HL-60 (cell line): Measurements from ENCODE around the gene GP2.

Experiments
- DNase-seq, 2 experiments: peaks; one replicate each; pipeline ENCODE4 v3.0.0-alpha.2; 2010 to 2020; ENCODE audit warnings: low read depth in 1 of 2, low spot score in 1 of 2
- H3K27ac ChIP-seq: fragments of 250-450 bp; sonication (Bioruptor Pico); replicated peaks from 2 replicates; pipeline ENCODE4 v1.5.1; 2020; ENCODE audit warnings: mild to moderate bottlenecking, moderate library complexity
- H3K27me3 ChIP-seq: fragments of 250-450 bp; sonication (Bioruptor Pico); 2 replicates; pipeline ENCODE4 v1.5.1; 2021; ENCODE audit warnings: mild to moderate bottlenecking, moderate library complexity; ENCODE audit not compliant: insufficient read depth, poor library complexity, severe bottlenecking
- H3K4me3 ChIP-seq: replicated peaks from 2 replicates; pipeline ENCODE4 v1.5.1; 2011; ENCODE audit warnings: mild to moderate bottlenecking, control low read depth, low read length; ENCODE audit not compliant: insufficient read depth
- GABPA ChIP-seq: IDR thresholded peaks from 2 replicates; pipeline ENCODE4 v1.6.1; 2012; ENCODE audit warnings: low read depth
- POLR2AphosphoS5 ChIP-seq: IDR thresholded peaks from 2 replicates; pipeline ENCODE4 v1.6.1; 2012; ENCODE audit warnings: low read depth
- SPI1 ChIP-seq: IDR thresholded peaks from 2 replicates; pipeline ENCODE4 v1.6.1; 2012; ENCODE audit warnings: low read depth, mild to moderate bottlenecking, borderline replicate concordance
- TF ChIP-seq, protein P1 (sequence below): IDR thresholded peaks from 2 replicates; pipeline ENCODE4 v1.6.1; 2012; ENCODE audit warnings: low read depth; ENCODE audit not compliant: insufficient replicate concordance
- TF ChIP-seq, protein P2 (sequence below): IDR thresholded peaks from one replicate; pipeline ENCODE4 v1.5.1; 2011; ENCODE audit warnings: low read length, control low read depth, inconsistent platforms; ENCODE audit not compliant: insufficient read depth

Gene GP2

DNA sequence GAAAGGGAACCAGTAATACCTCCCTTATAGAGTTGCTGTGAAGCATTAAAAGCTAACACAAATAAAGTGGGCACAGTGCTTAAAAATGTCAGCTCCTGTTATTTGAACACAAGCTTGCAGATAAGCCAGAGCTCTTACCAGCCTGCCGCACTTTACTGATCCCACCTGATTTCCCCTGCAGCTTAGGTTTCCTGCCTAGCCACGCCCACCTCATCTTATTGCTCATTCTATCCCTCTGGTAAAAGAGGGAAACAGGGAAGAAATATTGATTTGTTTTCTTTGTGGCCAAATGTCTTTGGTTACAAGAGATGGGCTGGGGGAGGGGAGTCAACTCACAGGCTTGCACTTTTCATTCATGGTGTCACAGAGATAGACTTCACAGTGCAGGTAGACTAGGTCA, 9.6 kb upstream of the GP2 start:
- DNase-seq: no peak
- no peak overlapping the region for H3K27ac ChIP-seq
- H3K27me3 ChIP-seq: no peaks in the 10 kb centered on the region
- H3K4me3 ChIP-seq: no peak overlapping the region
- TF ChIP-seq POLR2AphosphoS5 (no peak), GABPA (no peak), SPI1 (no peak)
- TF ChIP-seq, protein P1, sequence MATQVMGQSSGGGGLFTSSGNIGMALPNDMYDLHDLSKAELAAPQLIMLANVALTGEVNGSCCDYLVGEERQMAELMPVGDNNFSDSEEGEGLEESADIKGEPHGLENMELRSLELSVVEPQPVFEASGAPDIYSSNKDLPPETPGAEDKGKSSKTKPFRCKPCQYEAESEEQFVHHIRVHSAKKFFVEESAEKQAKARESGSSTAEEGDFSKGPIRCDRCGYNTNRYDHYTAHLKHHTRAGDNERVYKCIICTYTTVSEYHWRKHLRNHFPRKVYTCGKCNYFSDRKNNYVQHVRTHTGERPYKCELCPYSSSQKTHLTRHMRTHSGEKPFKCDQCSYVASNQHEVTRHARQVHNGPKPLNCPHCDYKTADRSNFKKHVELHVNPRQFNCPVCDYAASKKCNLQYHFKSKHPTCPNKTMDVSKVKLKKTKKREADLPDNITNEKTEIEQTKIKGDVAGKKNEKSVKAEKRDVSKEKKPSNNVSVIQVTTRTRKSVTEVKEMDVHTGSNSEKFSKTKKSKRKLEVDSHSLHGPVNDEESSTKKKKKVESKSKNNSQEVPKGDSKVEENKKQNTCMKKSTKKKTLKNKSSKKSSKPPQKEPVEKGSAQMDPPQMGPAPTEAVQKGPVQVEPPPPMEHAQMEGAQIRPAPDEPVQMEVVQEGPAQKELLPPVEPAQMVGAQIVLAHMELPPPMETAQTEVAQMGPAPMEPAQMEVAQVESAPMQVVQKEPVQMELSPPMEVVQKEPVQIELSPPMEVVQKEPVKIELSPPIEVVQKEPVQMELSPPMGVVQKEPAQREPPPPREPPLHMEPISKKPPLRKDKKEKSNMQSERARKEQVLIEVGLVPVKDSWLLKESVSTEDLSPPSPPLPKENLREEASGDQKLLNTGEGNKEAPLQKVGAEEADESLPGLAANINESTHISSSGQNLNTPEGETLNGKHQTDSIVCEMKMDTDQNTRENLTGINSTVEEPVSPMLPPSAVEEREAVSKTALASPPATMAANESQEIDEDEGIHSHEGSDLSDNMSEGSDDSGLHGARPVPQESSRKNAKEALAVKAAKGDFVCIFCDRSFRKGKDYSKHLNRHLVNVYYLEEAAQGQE: no peak
- TF ChIP-seq, protein P2, sequence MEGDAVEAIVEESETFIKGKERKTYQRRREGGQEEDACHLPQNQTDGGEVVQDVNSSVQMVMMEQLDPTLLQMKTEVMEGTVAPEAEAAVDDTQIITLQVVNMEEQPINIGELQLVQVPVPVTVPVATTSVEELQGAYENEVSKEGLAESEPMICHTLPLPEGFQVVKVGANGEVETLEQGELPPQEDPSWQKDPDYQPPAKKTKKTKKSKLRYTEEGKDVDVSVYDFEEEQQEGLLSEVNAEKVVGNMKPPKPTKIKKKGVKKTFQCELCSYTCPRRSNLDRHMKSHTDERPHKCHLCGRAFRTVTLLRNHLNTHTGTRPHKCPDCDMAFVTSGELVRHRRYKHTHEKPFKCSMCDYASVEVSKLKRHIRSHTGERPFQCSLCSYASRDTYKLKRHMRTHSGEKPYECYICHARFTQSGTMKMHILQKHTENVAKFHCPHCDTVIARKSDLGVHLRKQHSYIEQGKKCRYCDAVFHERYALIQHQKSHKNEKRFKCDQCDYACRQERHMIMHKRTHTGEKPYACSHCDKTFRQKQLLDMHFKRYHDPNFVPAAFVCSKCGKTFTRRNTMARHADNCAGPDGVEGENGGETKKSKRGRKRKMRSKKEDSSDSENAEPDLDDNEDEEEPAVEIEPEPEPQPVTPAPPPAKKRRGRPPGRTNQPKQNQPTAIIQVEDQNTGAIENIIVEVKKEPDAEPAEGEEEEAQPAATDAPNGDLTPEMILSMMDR: no peak

DNA sequence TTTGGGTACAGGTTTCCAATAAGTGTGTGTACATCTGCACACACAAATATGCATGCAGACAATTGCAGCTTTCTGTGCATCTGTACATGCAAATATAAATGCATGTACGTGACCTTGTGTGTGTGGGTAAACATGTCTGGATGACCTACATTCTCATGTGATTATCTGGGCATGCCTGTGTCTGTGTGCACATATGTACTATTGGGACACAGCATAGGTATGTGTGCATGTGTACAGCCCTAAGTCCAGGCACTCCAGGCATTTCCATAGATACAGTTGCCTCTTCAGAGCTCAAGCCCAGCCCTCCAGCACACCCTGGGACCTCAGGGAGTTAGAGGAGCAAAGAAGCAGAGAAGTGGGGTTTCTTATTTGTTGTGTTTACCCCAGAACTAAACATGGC, 7.1 kb upstream of the GP2 start:
- TF ChIP-seq POLR2AphosphoS5 (no peak), GABPA (no peak), SPI1 (no peak)
- TF ChIP-seq, protein P2: no peak
- TF ChIP-seq, protein P1: no peak
- H3K4me3 ChIP-seq: no peak overlapping the region
- no peak for DNase-seq
- H3K27me3 ChIP-seq: no peaks in the 10 kb centered on the region
- H3K27ac ChIP-seq: no peak overlapping the region

DNA sequence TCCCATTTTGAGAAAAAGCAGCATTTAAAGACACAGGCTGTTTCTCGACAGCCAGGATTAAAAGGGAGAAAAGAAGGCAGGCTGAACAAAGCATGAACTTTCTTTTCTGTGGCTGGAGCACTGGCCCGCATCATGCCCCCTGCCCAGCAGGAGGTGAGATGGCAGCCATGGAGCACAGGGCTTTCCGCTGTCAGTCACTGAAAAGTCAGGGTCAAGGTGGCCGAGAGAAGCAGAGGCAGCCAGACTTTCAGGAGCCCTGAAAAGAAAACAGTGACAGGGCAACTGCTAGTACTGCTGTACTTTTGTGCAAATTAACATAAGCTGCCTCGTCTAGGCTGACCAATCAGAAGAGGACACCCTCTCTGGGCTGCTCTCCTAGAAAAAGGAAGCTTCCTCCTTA, 5.8 kb upstream of the GP2 start:
- Histone ChIP-seq H3K4me3 (no peak overlapping the region), H3K27me3 (no peaks in the 10 kb centered on the region), H3K27ac (no peak overlapping the region)
- TF ChIP-seq, protein P1: no peak
- TF ChIP-seq SPI1 (no peak), GABPA (no peak), POLR2AphosphoS5 (no peak)
- TF ChIP-seq, protein P2: no peak
- DNase-seq: no peak
